Activated CD4-positive, alpha-beta T cell treated with anti-CD3 and anti-CD28 coated beads for 4 hours (primary cell): ENCODE results near the gene ARSG.
"Not testable (repeated sequence)": the region's sequence is repeated elsewhere in the genome, so short reads cannot be mapped to it uniquely, and the experiment has no call there.

Experiments used
- DNase-seq, 2 donors: peaks; one replicate each; pipeline ENCODE4 v3.0.0-alpha.2; 2020

ARSG gene

DNA sequence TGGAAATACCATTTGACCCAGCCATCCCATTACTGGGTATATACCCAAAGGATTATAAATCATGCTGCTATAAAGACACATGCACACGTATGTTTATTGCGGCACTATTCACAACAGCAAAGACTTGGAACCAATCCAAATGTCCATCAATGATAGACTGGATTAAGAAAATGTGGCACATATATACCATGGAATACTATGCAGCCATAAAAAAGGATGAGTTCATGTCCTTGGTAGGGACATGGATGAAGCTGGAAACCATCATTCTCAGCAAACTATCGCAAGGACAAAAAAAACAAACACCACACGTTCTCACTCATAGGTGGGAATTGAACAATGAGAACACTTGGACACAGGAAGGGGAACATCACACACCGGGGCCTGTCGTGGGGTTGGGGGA lies 9.3 kb upstream of the ARSG start:
- DNase-seq, result not testable (repeated sequence)

DNA sequence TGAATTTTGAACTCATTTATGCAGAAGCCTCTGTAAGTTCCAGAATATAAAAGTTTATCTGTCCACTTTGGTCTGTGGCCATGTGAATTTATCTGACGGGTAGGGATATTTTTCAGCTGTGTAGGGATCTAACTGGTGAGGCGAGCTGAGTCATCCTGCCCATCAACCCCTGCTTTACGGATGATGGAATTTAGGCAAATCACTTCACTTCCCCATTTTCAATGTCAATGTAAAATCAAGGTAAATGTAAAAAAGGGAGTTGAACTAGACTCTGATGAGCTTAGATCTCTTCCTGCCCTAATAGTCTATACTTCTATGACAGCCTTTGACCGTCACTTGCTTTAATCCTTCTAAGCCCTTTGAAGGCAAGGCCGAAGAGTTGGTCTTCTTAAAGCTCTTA lies 2.9 kb upstream of the ARSG start:
- no peak for DNase-seq

DNA sequence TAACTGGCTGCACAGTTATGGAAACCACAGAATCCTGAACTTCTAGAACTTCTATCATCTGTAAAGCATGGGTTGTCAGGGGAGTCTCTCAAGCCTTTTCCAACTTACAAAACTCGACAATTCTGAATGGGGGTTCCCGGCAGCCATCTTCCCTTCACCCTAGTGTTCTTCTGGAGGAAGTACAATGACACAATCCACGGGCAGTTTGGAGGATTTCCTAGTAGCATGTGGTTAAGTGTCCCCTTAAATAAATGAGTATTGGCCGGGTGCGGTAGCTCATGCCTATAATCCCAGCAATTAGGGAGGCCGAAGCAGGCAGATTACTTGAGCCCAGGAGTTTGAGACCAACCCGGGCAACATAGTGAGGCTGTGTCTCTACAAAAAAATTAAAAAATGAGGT lies 2.5 kb upstream of the ARSG start:
- DNase-seq, result no peak

DNA sequence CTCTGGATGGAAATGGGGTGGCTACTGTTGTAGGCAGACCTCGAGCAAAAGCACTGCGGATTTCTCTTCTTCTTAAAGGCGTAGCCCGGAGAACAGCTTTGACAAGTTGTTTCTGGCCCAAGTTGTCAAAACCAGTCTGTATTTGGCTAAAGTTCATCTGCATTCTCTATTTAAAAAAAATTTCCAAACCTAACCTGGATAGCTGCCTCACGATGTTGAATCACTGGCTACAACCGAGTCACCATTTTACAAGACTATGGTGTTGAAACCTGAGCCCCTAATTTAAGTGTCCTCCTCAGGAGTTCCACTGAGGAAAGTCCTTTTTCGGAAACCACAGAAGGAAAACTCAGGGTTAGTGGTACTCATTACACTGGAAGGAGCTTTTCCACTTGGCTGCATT lies 1.8 kb upstream of the ARSG start:
- no peak for DNase-seq

DNA sequence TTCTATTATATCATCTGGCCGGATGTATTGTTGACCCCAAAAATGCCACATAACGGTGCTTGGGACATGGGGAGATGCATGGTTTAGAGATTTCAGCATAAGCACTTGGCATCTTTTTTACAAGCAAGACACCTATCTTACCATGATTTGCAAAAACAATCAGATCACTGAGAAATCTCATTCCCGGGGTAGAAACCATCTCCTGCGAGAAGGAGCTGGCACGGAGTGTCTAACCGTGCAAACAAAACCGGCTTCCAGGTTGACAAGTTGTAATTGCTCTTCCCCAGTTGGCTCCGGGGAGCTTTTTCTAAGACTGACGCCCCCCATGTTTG lies 1.4 kb upstream of the ARSG start:
- no peak for DNase-seq

DNA sequence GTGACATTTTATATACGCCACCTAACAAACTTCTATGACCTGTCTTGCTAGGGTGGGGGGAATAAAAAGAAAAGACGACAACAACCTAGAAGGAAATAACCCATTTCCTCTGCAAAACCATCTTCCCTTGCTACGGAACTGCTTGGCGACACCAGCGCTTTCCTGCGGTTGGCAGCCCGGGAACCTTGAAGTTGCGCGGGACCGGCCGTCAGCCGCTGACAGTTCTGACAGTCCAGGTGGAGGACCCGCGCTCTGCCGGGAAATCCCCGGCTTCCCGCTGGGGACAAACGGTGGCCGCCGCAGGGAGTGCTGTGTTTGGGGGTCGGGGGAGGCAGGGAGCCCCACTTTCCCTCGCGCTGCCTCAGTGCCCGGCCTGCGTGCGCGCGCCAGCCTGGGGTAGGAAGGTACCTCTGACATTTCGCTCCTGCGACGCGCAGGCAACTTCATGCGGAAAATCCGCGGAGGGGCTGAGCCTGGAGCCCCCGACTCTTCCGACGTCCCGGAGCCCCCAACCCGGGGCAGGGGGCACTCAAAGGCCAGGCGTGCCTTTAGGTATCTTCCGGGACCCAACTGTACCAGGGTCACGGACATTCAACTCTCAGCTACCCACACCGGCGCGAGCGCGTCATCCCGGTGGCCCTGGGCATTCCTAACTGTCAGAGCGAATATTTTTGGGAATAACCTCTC lies 884 bp upstream of the ARSG start:
- DNase-seq, result peak; percentile 36 to 54

DNA sequence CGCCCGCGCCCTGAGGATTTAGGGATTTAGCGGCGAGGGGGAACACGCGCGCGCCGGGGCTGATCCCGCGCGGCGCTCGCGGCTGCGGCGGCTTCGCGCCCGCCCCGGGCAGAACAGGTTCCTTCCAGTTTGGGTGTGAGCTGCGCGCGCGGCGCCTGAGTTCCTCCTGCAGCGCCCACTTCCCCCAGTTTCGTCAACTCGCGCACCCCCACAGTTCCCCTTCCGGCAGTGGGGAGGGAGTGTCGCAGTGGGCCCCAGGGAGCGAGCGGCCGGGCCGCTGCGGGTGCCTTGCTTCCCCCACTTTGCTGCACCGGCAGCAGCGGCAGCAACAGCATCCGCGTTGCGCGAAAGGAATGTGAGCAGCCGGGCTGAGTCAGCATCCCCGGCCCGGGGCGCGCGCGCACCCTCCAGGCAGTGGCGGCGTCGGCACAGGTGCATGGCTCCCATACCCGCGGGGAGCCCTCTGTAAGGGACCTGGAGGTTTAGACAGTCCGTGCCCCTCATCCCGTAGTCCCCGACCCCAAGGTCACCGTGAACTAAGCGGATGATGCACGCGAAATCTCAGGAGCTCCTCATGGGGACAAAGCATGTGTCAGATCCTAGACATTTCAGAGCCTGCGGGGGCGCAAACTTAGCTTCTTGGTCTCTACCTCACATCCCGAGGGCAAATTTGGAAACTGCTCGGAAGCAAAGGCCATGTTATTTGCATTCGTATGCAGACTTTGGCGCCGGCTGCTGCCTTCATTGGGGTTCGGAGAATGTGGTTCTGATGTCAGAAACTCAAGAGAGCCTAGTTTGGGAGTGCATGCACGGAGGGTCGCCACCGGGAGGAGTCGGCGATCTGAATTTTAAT lies 767 bp downstream of the ARSG start:
- DNase-seq, result peak; percentile 84 to 90

DNA sequence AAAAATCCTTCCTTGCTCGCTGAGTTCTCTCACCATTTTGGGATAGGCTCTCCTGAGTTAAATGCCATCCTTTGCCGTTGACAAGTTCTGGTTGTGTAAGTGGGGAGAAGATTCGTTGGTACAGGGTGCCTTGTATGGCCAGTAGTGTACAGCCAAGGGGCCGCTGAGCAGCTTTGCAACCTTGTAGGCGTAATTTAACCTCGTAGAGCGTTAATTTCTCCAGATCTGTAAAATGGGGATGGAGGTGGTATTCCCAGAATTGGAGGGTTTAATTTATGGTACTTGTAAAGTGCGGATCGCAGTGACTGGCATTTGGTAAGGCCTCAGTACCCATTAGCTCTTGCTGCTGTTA lies 1.4 kb downstream of the ARSG start:
- no peak for DNase-seq

DNA sequence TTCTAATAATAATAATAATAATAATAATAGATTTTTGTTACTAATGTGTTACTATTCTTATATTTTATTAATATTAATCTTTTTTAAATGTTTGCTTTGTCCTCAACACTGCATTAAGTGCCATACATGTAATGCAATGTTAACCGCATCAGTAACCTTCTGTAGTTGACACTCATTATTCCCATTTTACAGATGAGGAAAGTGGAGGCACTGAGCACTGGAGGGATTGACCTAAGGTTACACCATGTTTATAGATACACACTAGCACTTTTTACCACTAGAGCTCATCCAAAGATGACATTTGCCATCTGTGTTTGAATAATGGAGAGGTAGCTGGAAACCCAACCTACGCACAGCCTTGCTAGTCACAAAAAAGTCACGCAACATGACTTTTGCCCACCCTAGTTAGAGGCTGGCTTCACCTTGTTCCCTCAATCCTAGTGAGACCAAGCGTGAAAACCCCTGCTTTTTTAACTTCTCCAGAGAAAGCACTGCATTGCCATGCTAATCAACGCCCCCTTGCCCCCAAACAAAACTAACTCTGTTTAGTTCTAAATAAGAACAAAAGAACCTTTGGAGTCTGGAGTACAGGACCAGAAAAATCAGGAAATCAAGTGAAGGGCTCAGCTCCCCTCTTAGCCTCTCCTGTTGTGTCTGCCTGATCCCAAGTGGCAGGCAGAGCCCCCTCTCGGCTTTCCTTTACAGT lies 2.3 kb downstream of the ARSG start:
- no peak for DNase-seq

DNA sequence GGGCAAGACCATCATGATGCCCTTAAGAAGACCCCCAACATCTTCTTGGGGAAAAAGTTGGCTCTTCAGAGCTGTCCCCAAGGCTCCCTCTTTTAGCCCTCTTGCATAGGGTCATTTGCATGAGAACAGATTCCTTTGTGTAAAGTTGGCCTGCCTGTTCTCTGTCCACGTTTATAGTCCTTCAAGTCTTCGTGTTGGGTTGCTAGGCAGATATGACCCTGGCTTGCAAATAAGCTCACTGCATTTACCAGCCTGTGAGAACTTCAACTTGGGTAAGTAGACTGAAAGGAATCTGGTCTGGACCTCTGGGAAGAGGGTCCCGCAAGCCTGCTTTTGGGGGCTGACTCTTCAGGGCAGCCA lies 2.9 kb downstream of the ARSG start:
- DNase-seq, result no peak

DNA sequence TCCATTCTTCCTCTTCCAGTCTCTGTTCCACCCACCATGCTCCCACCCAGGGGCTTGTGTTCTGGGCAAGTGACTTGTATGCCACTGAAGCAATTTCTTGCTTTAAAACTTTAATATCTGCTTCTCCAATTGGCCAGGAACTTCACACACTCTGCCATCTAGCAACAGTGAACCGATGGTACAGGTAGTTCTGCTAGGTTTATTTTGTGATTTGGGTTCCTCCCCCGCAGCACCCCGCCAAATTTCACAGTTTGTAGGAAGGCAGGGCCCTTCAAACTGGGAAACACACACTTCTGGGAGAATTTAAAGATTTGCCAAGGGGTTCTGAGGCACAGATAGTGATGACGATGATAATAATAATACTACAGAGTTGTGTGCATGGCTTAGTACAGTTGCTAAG lies 3.3 kb downstream of the ARSG start:
- DNase-seq, result no peak

DNA sequence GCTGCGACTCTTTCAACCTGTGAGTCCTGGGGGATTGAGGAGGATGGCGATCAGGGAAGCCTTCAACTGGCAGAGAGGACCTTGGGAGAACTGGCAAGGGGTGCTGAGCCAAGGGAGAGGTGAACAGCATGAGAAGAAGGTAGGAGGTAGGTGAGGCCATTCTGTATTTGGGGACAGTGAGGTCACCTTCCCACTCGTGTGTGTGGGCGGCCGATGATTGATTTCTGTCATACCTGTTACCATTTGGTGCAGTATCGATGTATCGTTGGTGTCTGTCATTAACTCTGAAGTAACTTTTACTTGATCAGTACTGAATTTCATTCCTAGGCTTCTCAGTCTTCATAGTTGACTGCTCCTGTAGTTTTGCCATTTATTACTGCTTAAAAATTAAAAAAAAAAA lies 3.8 kb downstream of the ARSG start:
- DNase-seq, result peak; percentile 34 to 46

DNA sequence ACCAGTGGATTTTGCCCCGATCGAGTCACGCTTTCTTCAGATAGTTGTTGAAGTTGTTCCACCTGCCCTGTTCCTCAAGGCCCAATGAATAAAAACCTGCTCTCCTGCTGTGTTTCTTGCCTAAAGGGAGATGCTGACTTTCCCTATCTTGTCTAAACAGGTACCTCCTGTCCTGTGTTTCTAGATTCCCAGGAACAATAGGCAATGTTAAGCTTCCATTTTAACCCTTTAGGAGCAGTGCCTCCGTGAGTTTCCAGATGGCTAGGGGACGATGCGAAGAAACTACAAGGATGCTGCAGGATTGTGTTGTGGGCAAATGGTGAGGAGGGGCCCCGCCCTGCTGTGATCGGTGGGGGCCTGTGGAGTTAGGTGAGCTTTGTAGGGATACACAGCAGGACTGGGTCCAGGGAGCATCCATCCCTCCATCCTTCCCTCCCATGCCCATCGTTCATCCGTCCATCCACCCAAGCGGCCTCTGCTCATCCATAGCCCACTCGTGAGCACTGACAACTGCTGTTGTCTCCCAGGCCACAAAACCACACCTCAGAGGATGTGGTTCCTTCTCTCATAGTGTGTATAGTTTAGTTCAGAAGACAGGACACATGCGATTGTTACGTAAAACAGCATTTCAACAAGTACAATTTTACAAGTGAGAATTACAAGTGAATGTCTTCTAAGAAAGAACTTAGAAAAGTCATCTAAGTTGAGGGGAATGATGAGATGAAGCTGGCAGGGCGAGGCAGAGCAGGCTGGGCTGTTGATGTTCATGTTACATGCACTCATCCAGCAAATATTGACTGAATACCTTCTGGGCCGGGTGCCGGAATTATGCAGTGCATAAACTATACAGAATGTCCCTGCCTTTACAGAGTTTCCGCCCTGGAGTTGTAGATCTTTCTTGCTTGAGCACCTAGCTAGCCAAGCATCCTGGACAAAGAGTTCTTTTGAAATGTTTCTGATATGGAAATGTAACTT lies 5.2 kb downstream of the ARSG start:
- DNase-seq, result peak; percentile 35 to 36

DNA sequence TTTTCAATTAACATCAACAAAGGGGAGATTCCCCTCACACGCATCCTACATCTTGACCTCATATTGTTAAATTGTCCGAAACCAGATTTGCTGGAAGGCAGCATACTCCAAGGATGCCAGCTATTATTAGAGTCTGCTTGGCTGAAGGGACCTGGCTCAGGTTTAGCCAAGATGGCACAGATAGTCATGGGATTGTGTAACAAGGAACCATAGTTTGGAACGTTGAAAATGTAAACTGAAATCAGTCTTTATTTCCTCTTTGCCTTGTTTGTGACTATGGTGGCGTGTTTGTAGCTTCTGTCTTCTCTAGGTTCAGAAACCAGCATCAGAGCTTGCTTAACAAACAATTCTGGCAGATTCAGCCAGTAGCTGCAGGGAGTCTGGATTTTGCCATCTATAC lies 5.9 kb downstream of the ARSG start:
- DNase-seq, result no peak

DNA sequence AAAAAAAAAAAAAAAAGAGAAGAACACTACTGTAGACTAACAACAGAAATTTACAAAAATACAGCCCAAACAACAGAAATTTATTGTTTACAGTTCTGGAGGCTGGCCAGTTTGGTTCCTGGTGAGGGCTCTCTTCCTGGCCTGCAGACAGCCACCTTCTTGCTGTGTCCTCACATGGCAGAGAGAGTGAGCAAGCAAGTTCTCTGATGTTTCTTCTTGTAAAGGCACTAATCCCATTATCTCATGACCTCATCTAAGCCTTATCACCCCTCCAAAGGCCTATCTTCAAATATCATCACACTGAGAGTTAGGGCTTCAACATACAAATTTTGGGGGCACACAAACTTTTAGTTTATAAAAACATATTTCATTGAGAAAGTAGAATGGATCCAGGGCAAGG lies 7.3 kb downstream of the ARSG start:
- DNase-seq, result no peak

DNA sequence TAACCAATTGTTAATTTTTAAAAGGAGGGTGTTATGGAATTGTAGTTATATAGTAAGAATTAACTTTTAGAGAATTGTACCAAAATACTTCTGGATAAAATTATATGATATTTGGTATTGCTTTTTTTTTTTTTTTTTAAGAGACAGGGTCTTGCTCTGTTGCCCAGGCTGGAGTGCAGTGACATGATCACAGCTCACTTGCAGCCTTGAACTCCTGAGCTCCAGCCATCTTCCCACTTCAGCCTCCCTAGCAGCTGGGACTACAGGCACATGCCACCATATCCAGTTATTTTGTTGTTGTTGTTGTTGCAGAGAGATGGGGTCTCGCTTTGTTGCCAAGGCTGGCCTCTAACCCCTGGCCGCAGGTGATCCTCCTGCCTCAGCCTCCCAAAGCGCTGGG lies 8.5 kb downstream of the ARSG start:
- DNase-seq, result no peak

DNA sequence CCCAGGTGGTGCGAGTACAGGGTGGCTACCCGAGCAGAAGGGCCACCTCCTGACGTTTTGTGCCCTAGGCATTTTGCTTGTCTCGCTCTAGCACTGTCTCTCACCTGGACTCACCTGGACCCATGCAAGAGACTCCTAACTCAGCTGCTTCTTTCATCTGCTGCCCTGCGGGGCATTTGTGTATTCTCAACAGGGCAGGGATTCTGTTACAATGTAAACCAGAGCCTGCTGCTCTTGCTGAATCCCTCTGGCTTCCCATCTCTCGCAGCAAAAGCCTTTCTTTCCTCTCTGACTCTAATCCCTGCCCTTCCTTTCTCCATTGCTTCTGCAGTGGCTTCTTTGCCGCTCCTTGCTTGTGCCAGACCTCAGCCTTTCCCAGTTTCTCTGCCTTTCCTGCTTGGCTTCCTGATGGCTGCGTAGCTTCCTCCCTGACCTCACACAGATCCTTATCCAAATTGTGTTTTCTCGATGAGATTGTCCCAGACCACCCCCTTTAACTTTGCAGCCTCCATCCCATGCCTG lies 10.2 kb downstream of the ARSG start:
- DNase-seq, result no peak

DNA sequence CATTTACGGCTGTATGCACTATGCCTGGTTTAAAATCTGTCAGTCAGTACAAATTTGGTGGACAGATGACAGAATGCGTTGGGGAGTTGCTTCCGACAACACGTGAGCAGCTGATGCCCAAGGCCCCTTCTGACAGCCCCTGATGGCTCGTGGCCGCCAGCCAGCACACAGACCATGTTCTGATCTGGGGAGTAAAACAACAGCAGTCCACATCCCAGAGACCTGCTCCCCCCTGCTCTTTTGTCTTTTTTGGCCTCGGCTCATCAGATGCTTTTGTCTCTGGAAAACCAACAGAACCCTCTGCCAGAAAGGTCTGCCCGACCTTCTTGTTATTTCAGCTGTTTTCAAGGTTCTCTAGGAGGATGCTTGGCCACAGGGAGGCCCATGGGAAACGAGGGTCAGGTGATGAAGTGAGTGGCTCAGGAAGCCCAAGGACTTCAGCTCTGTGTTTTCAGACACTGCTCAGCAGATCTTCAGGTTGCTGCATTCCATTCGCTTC lies 10.8 kb downstream of the ARSG start:
- no peak for DNase-seq

DNA sequence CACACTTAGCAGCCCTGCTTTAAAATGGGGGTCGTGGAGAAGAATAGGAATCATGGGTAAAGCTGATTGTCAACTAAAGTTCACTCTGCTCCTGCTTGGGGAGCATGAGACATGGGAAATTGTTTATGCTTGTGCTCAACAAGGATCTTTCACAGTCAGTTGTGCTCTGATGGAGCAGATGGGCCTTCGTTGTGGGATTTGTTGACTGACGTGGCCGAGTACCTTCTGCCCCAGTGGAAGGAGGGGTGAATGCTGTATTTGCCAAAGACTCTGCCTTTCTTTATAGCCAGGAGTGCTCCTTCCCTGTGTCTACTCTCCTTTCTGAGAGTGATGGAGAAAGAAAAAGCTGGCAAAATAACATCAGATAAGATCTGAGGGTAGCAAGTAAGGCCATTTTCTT lies 11.4 kb downstream of the ARSG start:
- DNase-seq, result no peak

DNA sequence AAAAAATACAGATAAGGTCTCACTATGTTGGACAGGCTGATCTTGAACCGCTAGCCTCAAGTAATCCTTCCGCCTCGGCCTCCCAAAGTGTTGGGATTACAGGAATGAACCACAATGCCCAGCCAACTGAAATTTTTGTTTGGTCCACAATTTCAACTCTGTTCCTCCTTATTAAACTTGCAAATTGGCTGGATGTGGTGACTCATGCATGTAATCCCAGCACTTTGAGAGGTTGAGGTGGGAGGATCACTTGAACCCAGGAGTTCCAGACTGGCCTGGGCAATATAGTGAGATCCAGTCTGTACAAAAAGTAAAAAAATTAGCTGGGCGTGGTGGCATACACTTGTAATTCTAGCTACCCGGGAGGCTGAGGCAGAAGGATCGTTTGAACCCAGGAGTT lies 13.4 kb downstream of the ARSG start:
- DNase-seq, result no peak

DNA sequence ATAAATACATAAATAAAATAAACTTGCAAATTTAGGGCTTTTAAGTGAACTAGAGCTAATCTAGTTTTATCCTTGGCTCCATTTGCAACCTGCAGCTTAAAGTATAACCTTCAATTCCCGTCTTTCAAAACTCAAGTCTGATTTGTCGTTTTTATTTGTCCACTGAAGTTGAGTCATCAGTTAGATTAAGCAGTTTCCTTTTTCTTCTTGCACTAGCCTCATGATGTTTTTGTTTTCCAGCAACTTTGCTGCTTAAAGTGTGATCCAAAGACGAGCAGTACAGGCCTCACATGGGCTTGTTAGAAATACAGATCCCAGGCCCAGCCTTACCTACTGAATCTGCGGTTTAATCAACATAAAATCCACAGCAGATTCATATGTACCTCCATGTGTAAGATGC lies 13.8 kb downstream of the ARSG start:
- no peak for DNase-seq

DNA sequence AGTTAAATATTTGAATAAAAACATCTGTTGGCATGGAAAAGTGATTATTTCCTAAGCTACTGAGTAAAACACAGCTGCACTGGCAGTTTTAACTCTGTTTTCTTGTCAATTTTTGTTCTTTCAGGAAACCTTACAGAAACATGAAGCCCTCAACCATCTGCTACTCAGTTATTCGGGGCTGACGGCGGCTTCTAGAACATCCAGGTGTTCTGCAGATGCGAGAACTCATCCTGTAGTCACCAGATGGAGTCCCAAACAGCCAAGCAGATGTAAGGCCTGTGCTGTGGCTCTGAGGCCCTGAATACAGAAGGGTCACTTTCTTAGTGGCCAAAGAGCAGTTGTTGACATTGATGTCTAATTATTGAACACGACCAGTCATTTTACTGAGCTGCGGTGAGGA lies 15.5 kb downstream of the ARSG start:
- DNase-seq, result no peak

DNA sequence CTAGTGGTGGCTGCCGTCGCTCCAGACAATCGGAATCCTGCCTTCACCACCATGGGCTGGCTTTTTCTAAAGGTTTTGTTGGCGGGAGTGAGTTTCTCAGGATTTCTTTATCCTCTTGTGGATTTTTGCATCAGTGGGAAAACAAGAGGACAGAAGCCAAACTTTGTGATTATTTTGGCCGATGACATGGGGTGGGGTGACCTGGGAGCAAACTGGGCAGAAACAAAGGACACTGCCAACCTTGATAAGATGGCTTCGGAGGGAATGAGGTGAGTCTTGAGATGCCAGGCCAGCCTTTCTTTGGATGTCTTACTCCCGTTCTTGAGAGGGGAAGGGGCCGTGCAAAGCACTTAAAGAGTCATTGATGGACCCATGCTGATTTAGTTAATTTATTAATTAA lies 16.1 kb downstream of the ARSG start:
- DNase-seq, result no peak
